Measurements from ENCODE around the gene ARL14. TPM values are rescaled to one million over a fixed set of nuclear protein-coding genes. Genes with fewer than 3 reads are reported as not detected.

ARL14 gene
- total and polyA plus RNA-seq, 4 donors = 0.14 to 0.15 TPM; not detected in 2

DNA sequence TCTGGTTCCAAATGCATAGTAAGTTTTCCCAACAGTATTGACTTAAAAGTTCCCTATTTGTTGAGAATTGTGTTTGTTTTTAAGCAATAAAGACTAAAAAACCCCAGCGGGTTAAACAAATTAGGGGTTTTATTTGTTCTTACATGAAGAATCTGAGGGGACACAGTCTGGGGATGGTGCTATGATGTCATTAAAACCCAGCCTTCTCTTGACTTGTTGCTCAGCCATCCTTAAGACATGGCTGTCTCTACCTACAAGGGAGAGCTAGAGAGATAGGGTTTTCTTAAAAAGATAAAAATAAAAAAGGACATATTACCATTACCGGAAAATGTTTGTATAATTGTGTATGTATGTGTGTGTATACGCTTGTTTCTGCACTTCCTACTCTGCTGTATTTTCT is 11.7 kb upstream of the ARL14 start:
- H3K27me3 ChIP-seq (ENCODE audit: control insufficient read depth in 4 of 4, insufficient read depth in 4 of 4, low read length in 3 of 4) = no peaks in the 10 kb centered on the region
- H3K27ac ChIP-seq (ENCODE audit: low read depth in 1 of 2, low read length in 2 of 2) = no peak overlapping the region
- 80% methylated on average over 3 of the region's 3 CpGs for WGBS
- H3K9me3 ChIP-seq (ENCODE audit: control insufficient read depth in 4 of 4, low read length in 3 of 4) = no peaks in the 10 kb centered on the region
- H3K9ac ChIP-seq (ENCODE audit: low read depth in 1 of 2, low read length in 2 of 2) = no peak overlapping the region
- H3K4me1 ChIP-seq (ENCODE audit: control insufficient read depth in 4 of 4, insufficient read depth in 4 of 4, low read length in 3 of 4) = peaks cover 0 to 2% (median 0%) of the 10 kb centered on the region in 4 donors
- TF ChIP-seq, protein P1, sequence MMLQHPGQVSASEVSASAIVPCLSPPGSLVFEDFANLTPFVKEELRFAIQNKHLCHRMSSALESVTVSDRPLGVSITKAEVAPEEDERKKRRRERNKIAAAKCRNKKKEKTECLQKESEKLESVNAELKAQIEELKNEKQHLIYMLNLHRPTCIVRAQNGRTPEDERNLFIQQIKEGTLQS (IDR thresholded peaks at IDR 0.05) = no peak
- TF ChIP-seq NR2F2 (IDR thresholded peaks at IDR 0.05) = no peak
- no peak for TF ChIP-seq TAF1 (conservative IDR thresholded peaks at IDR 0.05)
- no peak for TF ChIP-seq SP1 (IDR thresholded peaks at IDR 0.05)
- no peak for TF ChIP-seq RAD21 (IDR thresholded peaks at IDR 0.05)
- TF ChIP-seq, protein P2, sequence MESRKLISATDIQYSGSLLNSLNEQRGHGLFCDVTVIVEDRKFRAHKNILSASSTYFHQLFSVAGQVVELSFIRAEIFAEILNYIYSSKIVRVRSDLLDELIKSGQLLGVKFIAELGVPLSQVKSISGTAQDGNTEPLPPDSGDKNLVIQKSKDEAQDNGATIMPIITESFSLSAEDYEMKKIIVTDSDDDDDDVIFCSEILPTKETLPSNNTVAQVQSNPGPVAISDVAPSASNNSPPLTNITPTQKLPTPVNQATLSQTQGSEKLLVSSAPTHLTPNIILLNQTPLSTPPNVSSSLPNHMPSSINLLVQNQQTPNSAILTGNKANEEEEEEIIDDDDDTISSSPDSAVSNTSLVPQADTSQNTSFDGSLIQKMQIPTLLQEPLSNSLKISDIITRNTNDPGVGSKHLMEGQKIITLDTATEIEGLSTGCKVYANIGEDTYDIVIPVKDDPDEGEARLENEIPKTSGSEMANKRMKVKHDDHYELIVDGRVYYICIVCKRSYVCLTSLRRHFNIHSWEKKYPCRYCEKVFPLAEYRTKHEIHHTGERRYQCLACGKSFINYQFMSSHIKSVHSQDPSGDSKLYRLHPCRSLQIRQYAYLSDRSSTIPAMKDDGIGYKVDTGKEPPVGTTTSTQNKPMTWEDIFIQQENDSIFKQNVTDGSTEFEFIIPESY (IDR thresholded peaks at IDR 0.05) = no peak
- no peaks in the 10 kb centered on the region for H3K36me3 ChIP-seq (ENCODE audit: control insufficient read depth in 4 of 4, insufficient read depth in 3 of 4, low read depth in 1 of 4, low read length in 3 of 4)
- DNase-seq (ENCODE audit: low spot score) = no peak
- H3K4me3 ChIP-seq (ENCODE audit: low read depth in 1 of 3, low read length in 3 of 3) = no peak overlapping the region

DNA sequence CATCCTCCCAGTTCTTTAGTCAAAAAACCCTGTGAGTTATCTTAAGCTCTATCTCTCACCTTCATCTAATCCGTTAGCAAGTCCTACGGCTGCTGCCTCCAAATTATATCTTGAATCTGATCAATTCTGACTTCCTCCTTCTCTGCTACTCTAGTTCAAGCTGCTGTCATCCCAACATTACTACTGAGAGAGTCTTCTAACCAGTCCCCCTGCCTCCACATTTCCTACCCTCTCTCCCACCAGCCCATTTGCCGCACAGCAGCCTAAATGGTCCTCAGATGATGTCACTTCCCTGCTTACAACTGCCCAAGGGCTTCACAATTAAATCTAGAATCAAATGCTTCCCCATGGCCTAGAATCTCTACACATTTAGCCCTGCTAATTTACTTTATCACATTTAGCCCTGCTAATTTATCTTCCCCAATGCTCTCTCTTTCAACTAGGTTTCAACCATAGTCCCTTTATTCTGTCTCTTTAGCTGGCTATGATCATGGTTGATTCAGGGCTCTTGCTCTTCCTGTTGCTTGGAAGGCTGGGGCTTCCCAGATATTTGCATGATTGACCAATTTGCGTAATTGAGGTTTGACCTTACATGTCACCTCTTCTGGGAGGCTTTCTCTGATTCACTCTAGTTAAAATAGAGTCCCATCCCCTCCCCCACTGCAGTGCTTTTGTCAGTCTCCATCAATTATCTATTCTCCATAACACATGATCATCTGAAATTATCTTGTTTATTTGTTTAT is 11.0 kb upstream of the ARL14 start:
- 81% methylated on average over 4 of the region's 4 CpGs for WGBS
- no peak overlapping the region for H3K27ac ChIP-seq (ENCODE audit: low read depth in 1 of 2, low read length in 2 of 2)
- peaks cover 0 to 2% (median under 1%) of the 10 kb centered on the region in 4 donors for H3K4me1 ChIP-seq (ENCODE audit: control insufficient read depth in 4 of 4, insufficient read depth in 4 of 4, low read length in 3 of 4)
- no peak overlapping the region for H3K9ac ChIP-seq (ENCODE audit: low read depth in 1 of 2, low read length in 2 of 2)
- H3K27me3 ChIP-seq (ENCODE audit: control insufficient read depth in 4 of 4, insufficient read depth in 4 of 4, low read length in 3 of 4) = no peaks in the 10 kb centered on the region
- no peak for DNase-seq (ENCODE audit: low spot score)
- H3K36me3 ChIP-seq (ENCODE audit: control insufficient read depth in 4 of 4, insufficient read depth in 3 of 4, low read depth in 1 of 4, low read length in 3 of 4) = no peaks in the 10 kb centered on the region
- no peak overlapping the region for H3K4me3 ChIP-seq (ENCODE audit: low read depth in 1 of 3, low read length in 3 of 3)
- TF ChIP-seq, protein P3, sequence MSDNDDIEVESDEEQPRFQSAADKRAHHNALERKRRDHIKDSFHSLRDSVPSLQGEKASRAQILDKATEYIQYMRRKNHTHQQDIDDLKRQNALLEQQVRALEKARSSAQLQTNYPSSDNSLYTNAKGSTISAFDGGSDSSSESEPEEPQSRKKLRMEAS (IDR thresholded peaks at IDR 0.05) = no peak
- TF ChIP-seq RAD21 (IDR thresholded peaks at IDR 0.05) (no peak), FOXA2 (IDR thresholded peaks at IDR 0.05) (no peak), HNF4A (conservative IDR thresholded peaks at IDR 0.05) (no peak), FOXA1 (IDR thresholded peaks at IDR 0.05) (no peak), SP1 (IDR thresholded peaks at IDR 0.05) (no peak), YY1 (IDR thresholded peaks at IDR 0.05) (no peak), NR2F2 (IDR thresholded peaks at IDR 0.05) (no peak), HNF4G (IDR thresholded peaks at IDR 0.05) (no peak), EGR1 (IDR thresholded peaks at IDR 0.05; ENCODE audit: low read depth in 2 of 2) (no peak), TAF1 (conservative IDR thresholded peaks at IDR 0.05) (no peak), JUND (IDR thresholded peaks at IDR 0.05) (no peak), RXRA (IDR thresholded peaks at IDR 0.05) (no peak), GABPA (IDR thresholded peaks at IDR 0.05 in 1 of 2, conservative IDR thresholded peaks at IDR 0.05 in 1 of 2) (no peak)
- TF ChIP-seq, protein P2 (IDR thresholded peaks at IDR 0.05) = no peak
- TF ChIP-seq, protein P1 (IDR thresholded peaks at IDR 0.05) = no peak
- TF ChIP-seq, protein P4, sequence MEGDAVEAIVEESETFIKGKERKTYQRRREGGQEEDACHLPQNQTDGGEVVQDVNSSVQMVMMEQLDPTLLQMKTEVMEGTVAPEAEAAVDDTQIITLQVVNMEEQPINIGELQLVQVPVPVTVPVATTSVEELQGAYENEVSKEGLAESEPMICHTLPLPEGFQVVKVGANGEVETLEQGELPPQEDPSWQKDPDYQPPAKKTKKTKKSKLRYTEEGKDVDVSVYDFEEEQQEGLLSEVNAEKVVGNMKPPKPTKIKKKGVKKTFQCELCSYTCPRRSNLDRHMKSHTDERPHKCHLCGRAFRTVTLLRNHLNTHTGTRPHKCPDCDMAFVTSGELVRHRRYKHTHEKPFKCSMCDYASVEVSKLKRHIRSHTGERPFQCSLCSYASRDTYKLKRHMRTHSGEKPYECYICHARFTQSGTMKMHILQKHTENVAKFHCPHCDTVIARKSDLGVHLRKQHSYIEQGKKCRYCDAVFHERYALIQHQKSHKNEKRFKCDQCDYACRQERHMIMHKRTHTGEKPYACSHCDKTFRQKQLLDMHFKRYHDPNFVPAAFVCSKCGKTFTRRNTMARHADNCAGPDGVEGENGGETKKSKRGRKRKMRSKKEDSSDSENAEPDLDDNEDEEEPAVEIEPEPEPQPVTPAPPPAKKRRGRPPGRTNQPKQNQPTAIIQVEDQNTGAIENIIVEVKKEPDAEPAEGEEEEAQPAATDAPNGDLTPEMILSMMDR (IDR thresholded peaks at IDR 0.05; ENCODE audit: low read depth, low read length, missing input control) = no peak
- TF ChIP-seq, protein P5, sequence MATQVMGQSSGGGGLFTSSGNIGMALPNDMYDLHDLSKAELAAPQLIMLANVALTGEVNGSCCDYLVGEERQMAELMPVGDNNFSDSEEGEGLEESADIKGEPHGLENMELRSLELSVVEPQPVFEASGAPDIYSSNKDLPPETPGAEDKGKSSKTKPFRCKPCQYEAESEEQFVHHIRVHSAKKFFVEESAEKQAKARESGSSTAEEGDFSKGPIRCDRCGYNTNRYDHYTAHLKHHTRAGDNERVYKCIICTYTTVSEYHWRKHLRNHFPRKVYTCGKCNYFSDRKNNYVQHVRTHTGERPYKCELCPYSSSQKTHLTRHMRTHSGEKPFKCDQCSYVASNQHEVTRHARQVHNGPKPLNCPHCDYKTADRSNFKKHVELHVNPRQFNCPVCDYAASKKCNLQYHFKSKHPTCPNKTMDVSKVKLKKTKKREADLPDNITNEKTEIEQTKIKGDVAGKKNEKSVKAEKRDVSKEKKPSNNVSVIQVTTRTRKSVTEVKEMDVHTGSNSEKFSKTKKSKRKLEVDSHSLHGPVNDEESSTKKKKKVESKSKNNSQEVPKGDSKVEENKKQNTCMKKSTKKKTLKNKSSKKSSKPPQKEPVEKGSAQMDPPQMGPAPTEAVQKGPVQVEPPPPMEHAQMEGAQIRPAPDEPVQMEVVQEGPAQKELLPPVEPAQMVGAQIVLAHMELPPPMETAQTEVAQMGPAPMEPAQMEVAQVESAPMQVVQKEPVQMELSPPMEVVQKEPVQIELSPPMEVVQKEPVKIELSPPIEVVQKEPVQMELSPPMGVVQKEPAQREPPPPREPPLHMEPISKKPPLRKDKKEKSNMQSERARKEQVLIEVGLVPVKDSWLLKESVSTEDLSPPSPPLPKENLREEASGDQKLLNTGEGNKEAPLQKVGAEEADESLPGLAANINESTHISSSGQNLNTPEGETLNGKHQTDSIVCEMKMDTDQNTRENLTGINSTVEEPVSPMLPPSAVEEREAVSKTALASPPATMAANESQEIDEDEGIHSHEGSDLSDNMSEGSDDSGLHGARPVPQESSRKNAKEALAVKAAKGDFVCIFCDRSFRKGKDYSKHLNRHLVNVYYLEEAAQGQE (IDR thresholded peaks at IDR 0.05) = no peak
- no peaks in the 10 kb centered on the region for H3K9me3 ChIP-seq (ENCODE audit: control insufficient read depth in 4 of 4, low read length in 3 of 4)

Data from liver (tissue), 9 donors.